Amygdala (tissue), 56 donors: Measurements from ENCODE around the gene HOXA6.

Source experiments
- DNase-seq, 56 donors: peaks; one replicate each; lab custom pipeline; 2025; lab: John Stamatoyannopoulos, UW

The HOXA6 gene

GRCh38 chr7:27141923-27142579 lies 5.5 kb downstream of the HOXA6 start:
- DNase-seq = no peak

GRCh38 chr7:27141137-27141922 lies 6.2 kb downstream of the HOXA6 start:
- no peak for DNase-seq

- no peak for DNase-seq
These were observed 7.3 kb downstream of the HOXA6 start for GRCh38 chr7:27140126-27140857.

GRCh38 chr7:27139334-27140125 lies 8.0 kb downstream of the HOXA6 start:
- DNase-seq = no peak

- no peak for DNase-seq
These were observed 8.6 kb downstream of the HOXA6 start for GRCh38 chr7:27138985-27139333.

GRCh38 chr7:27138472-27138871 lies 9.1 kb downstream of the HOXA6 start:
- no peak for DNase-seq

- no peak for DNase-seq
These were observed 9.8 kb downstream of the HOXA6 start for GRCh38 chr7:27137640-27138315.

- no peak for DNase-seq
These were observed 13.2 kb downstream of the HOXA6 start for GRCh38 chr7:27134392-27134791.

GRCh38 chr7:27133409-27134231 lies 14.0 kb downstream of the HOXA6 start:
- DNase-seq = no peak

GRCh38 chr7:27132978-27133377 lies 14.6 kb downstream of the HOXA6 start:
- no peak for DNase-seq

GRCh38 chr7:27132214-27132613 lies 15.4 kb downstream of the HOXA6 start:
- DNase-seq = no peak

- DNase-seq = no peak
These were observed 16.2 kb downstream of the HOXA6 start for GRCh38 chr7:27131390-27131819.

- peak in 8 of 56 donors; percentile 4 to 23 (median 6) for DNase-seq
These were observed 16.8 kb downstream of the HOXA6 start, which contains the start of gene HOXA4 for GRCh38 chr7:27130540-27131389. Gene HOXA4 (minus strand): TSS chr7:27130757. CDS start chr7:27130733, 24 bp downstream.

- DNase-seq = no peak
These were observed 17.6 kb downstream of the HOXA6 start for GRCh38 chr7:27129729-27130539.

- no peak for DNase-seq
These were observed 18.5 kb downstream of the HOXA6 start for GRCh38 chr7:27128776-27129728.

- no peak for DNase-seq
These were observed 19.5 kb downstream of the HOXA6 start for GRCh38 chr7:27128034-27128433.
